ENCODE data around the gene TRPC6. TPM values are rescaled to one million over a fixed set of nuclear protein-coding genes. Genes with fewer than 3 reads are reported as not detected.

TRPC6 gene
- total and polyA plus RNA-seq, 2 of the 8 experiments (the other 6 are each of a cell fraction or from before 2014, with no cell fraction given): 0.26 to 0.39 TPM

- Histone ChIP-seq H3K23me2 (ENCODE audit: low read depth, low read length) (no peaks in the 10 kb centered on the region; the same call in 1 of the 2 replicates), H2BK5ac (ENCODE audit: low read depth, low read length) (no peak overlapping the region), H2BK120ac (replicated peaks; ENCODE audit: low read depth, low read length) (no peak overlapping the region), H3K79me2 (ENCODE audit: control insufficient read depth in 1 of 2, insufficient read depth in 2 of 2, low read length in 2 of 2) (no peaks in the 10 kb centered on the region), H3K9me3 (ENCODE audit: insufficient read depth in 2 of 2, low read depth in 1 of 2, low read length in 1 of 2) (no peaks in the 10 kb centered on the region), H2BK15ac (ENCODE audit: low read length) (no peak overlapping the region), H4K8ac (ENCODE audit: extremely low read depth, insufficient read depth, low read length) (no peak overlapping the region), H3K4me3 (ENCODE audit: extremely low read depth in 1 of 4, insufficient read depth in 2 of 4, low read depth in 3 of 4, low read length in 4 of 4) (no peak overlapping the region), H3K18ac (ENCODE audit: extremely low read depth, low read length) (no peak overlapping the region), H2BK12ac (ENCODE audit: low read depth, low read length) (no peak overlapping the region), H3K36me3 (ENCODE audit: control insufficient read depth in 2 of 4, insufficient read depth in 4 of 4, low read length in 3 of 4) (no peaks in the 10 kb centered on the region), H3K27ac (ENCODE audit: low read depth, low read length) (no peak overlapping the region), H3K56ac (replicated peaks; ENCODE audit: insufficient read length, low read depth, low read length) (no peak overlapping the region), H3K4me1 (replicated peaks in 1 of 4; ENCODE audit: control insufficient read depth in 3 of 4, insufficient read depth in 4 of 4, low read length in 3 of 4) (no peaks in the 10 kb centered on the region), H3K4me2 (ENCODE audit: insufficient read depth in 1 of 2, low read depth in 2 of 2, low read length in 2 of 2) (no peak overlapping the region), H3K9ac (replicated peaks in 1 of 4; ENCODE audit: extremely low read depth in 1 of 4, low read depth in 3 of 4, low read length in 3 of 4) (no peak overlapping the region), H2AK5ac (ENCODE audit: low read depth, low read length) (no peak overlapping the region), H3K79me1 (ENCODE audit: low read depth, low read length) (no peaks in the 10 kb centered on the region), H3K23ac (ENCODE audit: insufficient read length) (no peak overlapping the region), H2AFZ (ENCODE audit: low read length) (no peak overlapping the region), H3K27me3 (replicated peaks in 1 of 4; ENCODE audit: control insufficient read depth in 3 of 4, extremely low read depth in 1 of 4, insufficient read depth in 3 of 4, low read length in 3 of 4) (no peaks in the 10 kb centered on the region), H3K4ac (replicated peaks; ENCODE audit: insufficient read length, low read depth, low read length) (no peak overlapping the region), H4K5ac (ENCODE audit: insufficient read length, low read depth, low read length) (no peak overlapping the region), H3K14ac (ENCODE audit: insufficient read length) (no peak overlapping the region), H2BK20ac (ENCODE audit: low read length) (no peak overlapping the region), H4K20me1 (replicated peaks in 1 of 2; ENCODE audit: control insufficient read depth in 1 of 2, insufficient read depth in 2 of 2, low read length in 2 of 2) (no peaks in the 10 kb centered on the region), H4K91ac (replicated peaks; ENCODE audit: insufficient read length, low read length) (no peak overlapping the region)
- FAIRE-seq (no peak), DNase-seq (ENCODE audit: low read depth in 1 of 2, low spot score in 2 of 2) (no peak)
- TF ChIP-seq CEBPB (IDR thresholded peaks at IDR 0.05; ENCODE audit: low read depth, low read length) (no peak), ATF3 (IDR thresholded peaks at IDR 0.05; ENCODE audit: insufficient read depth, low read depth, low read length) (no peak), BACH1 (IDR thresholded peaks at IDR 0.05; ENCODE audit: low read length) (no peak), SP4 (IDR thresholded peaks at IDR 0.05; ENCODE audit: low read length) (no peak), TEAD4 (IDR thresholded peaks at IDR 0.05; ENCODE audit: low read depth, low read length) (no peak), SIN3A (conservative IDR thresholded peaks at IDR 0.05 in 1 of 2, IDR thresholded peaks at IDR 0.05 in 1 of 2; ENCODE audit: low read depth in 1 of 2, low read length in 2 of 2) (no peak), CHD1 (IDR thresholded peaks at IDR 0.05; ENCODE audit: low read depth, low read length) (no peak), USF2 (IDR thresholded peaks at IDR 0.05; ENCODE audit: low read length) (no peak), KDM5A (IDR thresholded peaks at IDR 0.05; ENCODE audit: low read length) (no peak), HDAC6 (IDR thresholded peaks at IDR 0.05; ENCODE audit: low read depth, low read length) (no peak), SP2 (IDR thresholded peaks at IDR 0.05; ENCODE audit: low read length) (no peak)
- POLR2A ChIA-PET (ENCODE audit: partially characterized antibody): no interaction called here
- WGBS, 2 experiments (ENCODE audit: extremely low coverage in 1 of 2, insufficient coverage in 1 of 2, insufficient read length in 1 of 2, insufficient replicate concordance in 2 of 2, low coverage in 1 of 2, low lambda C conversion rate in 2 of 2, missing lambda C conversion rate in 1 of 2): 91% methylated on average over 3 of the region's 3 CpGs; no CpG with 5 or more reads in 1 of the 2 experiments
- CTCF ChIA-PET (ENCODE audit: partially characterized antibody): no interaction called here
Measured at GRCh38 chr11:101600924-101601323, 17.1 kb upstream of the TRPC6 start.
